Choroid plexus epithelial cell (primary cell): ENCODE measurements around the gene DAB2.

Experiments used
- DNase-seq: peaks from one replicate; pipeline ENCODE4 v3.0.0-alpha.2; 2010; ENCODE audit warnings: low read depth
- H3K4me3 ChIP-seq: 2 replicates; pipeline ENCODE4 v1.5.1; 2011; ENCODE audit warnings: low read depth, mild to moderate bottlenecking, control low read depth, low read length, moderate library complexity
- CTCF ChIP-seq: conservative IDR thresholded peaks from 2 replicates; pipeline ENCODE4 v1.5.1; 2011; ENCODE audit warnings: low read depth, mild to moderate bottlenecking, control low read depth, inconsistent platforms, low read length, moderate library complexity

DAB2 gene

GRCh38 chr5:39387293-39387692 is 37.5 kb downstream of the DAB2 start:
- DNase-seq = no peak
- no peak for TF ChIP-seq CTCF
- H3K4me3 ChIP-seq = no peak overlapping the region

- DNase-seq = no peak
- no peak for TF ChIP-seq CTCF
- H3K4me3 ChIP-seq = no peak overlapping the region
These were observed 40.5 kb downstream of the DAB2 start for GRCh38 chr5:39384271-39384670.

GRCh38 chr5:39381376-39381775 is 43.4 kb downstream of the DAB2 start:
- H3K4me3 ChIP-seq = no peak overlapping the region
- DNase-seq = no peak
- TF ChIP-seq CTCF = no peak

GRCh38 chr5:39379693-39380092 is 45.1 kb downstream of the DAB2 start:
- no peak overlapping the region for H3K4me3 ChIP-seq
- DNase-seq = peak; percentile 30
- no peak for TF ChIP-seq CTCF

GRCh38 chr5:39377613-39378012 is 47.2 kb downstream of the DAB2 start:
- no peak for TF ChIP-seq CTCF
- H3K4me3 ChIP-seq = no peak overlapping the region
- DNase-seq = no peak

- DNase-seq = peak; percentile 68
- TF ChIP-seq CTCF = peak; percentile 77
- H3K4me3 ChIP-seq = no peak overlapping the region
These were observed 48.5 kb downstream of the DAB2 start for GRCh38 chr5:39376293-39376714.

- DNase-seq = no peak
- no peak overlapping the region for H3K4me3 ChIP-seq
- no peak for TF ChIP-seq CTCF
These were observed 51.0 kb downstream of the DAB2 start for GRCh38 chr5:39373791-39374190.
